Measurements from ENCODE around the gene PLA2G4F.
"Not testable (repeated sequence)": the region's sequence is repeated elsewhere in the genome, so short reads cannot be mapped to it uniquely, and the experiment has no call there.

PLA2G4F gene

DNA sequence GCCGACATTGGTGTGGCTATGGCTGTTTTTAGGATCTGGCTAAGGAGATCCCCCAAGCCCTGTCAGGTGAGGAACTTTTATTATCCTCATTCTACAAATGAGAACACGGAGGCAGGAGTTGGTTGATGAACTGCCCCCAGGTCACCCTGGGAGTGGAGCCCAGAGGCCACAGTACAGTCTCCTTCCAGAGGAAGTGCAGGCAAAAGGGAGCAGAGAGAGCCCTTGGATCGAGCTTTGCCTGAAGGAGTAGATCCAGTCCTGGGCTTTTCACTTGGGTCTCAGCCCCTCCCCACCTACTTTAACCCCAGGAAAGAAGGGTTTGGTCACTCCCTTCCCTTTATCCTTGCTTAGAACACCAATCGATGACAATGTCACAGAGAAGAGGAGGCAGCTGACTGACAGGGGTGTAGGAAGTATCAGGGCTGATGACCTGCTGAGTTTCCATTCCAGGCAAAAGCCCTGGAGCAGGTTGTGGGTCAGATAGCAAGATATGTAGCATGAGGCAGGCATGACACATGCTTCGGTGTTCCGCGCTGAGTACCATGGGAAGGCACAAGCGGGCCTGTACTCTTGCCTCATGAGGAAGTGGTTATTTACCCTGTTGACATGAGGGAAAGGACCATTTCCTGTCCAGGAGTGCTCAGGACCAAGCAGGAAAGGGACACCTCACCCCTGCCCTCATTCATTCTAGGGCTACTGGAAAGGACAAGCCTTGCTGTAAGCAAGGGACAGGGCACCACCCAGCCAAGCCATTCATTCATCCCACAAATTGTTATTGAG is 56.2 kb downstream of the PLA2G4F start:
- no peak for DNase-seq (ENCODE audit: low spot score)

DNA sequence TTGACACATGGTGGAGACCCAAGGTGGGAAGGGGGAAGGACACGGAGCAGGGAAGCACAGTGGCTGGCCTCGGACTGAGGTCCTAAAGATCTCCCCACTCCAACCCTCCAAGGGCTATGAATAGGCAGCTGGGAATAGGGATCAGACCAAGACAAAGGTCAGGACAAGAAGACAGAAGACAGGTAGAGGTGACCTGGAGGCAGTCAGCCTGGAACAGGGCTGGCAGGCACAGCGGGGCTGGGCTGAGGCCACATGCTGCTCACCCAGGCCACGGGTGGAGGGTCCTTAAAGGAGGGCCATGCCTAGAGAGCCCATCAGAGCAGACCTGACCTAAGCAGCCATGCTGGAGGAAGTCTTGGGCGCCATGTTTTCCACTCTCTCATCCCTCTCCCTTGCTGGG is 59.4 kb downstream of the PLA2G4F start:
- no peak for DNase-seq (ENCODE audit: low spot score)

DNA sequence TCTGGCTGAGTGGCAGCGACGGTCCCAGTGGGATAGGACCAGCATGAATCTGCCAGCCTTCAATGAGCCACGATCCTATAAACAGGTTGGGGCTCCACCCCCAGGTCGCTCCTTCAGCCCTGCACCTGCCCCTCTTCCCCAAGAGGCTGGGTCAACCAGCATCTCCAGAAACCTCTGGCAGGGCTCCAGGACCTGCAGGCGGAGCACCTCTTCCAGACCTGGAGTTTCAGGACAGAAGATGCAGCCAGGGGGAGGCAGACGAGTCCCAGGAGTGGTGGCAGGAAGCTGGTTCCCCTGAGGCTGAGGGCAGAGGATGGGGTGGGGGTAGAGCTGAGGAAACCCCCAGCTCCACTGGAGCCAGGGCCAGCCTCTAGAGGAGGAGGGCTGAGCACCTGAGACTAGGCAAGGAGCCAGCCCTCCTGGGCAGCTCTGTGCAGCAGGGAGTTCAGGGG is 61.9 kb downstream of the PLA2G4F start, which contains the start of gene PLA2G4D:
Gene PLA2G4D (minus strand): TSS at position 51 of the 452 bp plus-strand sequence. CDS start 103 bp downstream, outside the sequence.
- no peak for DNase-seq (ENCODE audit: low spot score)

DNA sequence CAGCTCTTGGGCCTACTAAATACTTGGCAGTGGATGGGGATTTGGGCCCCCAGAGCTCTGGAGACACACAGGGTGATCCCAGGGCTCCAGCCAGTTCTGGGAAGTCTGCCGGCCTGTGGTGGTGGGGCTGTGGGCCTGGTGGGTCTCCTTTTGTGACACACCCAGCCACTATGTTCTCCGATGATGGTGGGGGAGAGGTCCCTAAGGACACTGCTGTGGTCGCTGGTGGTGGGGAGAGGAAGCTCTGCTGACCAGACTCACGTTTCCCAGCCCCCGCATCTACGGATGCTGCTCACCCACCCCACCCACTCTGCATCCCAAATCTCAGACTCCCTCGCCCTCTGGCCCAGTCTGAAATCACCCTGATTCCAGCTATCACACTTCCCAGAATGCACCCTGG is 62.5 kb downstream of the PLA2G4F start:
- DNase-seq (ENCODE audit: low spot score): no peak

DNA sequence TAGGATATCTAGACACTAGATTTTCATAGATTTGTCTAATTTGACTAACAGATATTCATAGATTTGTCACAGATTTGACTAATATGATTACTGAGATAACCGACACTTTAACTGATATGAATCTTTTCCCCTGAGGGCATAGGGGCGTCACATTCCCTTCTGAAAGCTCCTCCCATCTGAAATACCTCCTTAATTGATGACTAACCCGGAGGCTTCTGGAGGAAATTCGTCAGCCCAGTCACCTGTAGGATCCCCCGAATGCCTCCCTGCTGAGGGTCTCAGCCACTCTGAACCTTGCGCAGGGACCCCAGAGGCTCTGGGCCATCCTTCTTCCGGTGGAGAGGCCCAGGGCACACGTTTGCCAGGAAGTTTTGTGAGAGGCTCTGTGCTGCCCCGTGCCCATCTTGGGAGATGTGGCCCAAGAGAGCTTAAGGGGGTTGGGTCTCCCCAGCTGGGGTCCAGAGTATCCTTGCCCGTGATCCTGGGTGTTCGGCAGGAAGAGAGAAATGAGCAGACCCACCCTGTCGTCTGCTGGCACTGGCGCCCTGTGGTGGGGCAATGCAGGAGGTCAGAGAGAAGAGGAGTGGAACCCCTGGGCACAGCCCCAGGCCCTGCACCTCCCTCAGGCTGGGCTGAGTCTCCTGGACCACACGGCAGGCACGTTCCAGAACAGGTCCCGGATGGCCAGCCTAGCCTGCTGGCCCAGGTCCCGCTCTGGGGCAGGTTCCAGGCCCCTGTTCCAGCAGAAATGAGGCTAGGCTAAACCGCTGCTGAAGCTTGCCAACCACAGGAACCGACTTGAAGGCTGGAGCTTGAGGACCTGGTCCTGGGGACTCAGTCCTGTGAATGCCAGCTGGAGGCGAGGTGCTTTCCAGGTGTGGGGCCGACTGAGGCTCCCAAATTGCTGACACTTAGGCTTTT is 63.8 kb downstream of the PLA2G4F start:
- DNase-seq (ENCODE audit: low spot score): no peak

DNA sequence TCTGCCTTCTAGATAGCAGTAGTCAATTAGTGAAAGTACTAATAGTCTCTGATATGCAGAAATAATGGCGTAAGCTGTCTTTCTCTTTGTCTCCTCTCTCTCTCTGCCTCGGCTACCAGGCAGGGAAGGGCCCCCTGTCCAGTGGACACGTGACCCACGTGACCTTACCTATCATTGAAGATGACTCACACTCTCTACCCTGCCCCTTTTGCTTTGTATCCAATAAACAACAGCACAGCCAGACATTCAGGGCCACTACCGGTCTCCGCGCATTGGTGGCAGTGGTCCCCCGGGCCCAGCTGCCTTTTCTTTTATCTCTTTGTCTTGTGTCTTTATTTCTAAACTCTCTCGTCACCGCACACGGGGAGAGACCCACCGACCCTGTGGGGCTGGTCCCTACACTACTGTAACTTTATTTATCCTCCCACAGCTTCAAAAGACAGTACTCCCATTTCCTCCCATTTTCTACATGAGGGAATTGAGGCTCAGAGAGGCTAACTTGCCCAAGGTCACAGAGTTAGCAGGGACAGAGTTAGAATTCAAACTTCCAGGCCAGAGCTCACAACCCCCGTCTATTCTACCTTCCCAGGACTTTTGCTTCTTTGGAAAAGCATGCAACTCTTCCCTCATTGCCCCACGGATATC is 64.6 kb downstream of the PLA2G4F start:
- DNase-seq (ENCODE audit: low spot score): not testable (repeated sequence)

DNA sequence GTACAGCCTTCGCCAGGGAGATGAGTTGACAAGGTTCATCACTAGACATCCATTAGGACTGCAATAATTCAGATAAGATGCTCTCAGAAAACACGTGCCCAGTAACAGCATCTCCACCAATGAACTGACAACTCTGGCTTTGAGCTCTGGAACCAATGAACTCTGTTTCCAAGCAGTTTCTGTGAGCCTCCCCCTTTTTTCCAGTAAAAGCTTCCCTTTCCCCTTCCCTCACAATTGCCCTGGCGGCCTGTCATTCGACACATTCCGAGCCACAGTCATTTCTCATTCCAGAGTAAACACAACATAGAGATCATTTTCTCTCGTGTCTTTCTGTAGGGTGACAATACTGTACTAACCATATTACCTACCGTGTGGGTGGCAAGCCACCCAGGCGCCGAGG is 65.7 kb downstream of the PLA2G4F start:
- no peak for DNase-seq (ENCODE audit: low spot score)

DNA sequence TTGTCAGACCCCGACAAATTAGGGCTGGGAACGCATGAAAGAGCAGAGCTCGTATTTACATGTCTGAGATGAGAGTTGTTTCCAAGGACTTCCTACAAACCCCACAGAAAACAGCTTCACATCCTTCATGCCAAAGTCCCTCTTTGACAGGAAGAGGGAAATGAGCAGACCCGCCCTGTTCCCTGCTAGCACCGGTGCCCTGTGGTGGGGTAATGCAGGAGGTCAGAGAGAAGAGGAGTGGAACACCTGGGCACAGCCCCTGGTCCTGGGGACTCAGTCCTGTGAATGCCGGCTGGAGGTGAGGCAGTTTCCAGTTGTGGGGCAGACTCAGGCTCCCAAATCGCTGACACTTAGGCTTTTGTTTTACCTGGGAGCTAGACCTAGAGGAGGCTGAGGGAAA is 66.1 kb downstream of the PLA2G4F start:
- DNase-seq (ENCODE audit: low spot score): no peak

DNA sequence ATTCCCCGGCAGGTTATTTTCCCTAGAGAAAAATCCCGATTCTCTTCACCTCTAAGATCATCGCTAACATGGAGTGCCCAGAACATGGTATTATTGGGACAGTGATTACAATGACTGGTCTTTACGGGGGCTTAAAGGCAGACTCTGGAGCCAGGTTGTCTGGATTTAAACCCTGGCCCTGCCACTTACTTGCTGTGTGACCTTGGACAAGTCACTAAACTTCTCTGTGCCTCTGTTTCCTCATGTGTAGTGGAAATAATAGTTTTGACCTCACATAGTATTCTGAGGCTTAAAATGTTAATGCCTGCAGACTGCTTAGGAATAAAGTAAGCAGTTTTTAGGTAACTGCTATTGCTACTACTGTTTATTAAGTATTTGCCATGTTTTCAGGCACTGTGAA is 66.5 kb downstream of the PLA2G4F start:
- no peak for DNase-seq (ENCODE audit: low spot score)
